PFSK-1 (cell line): Measurements from ENCODE around the gene SLC26A8.

Experiments used
- POLR2AphosphoS5 ChIP-seq: IDR thresholded peaks from 2 replicates; pipeline ENCODE4 v1.6.1; 2012; ENCODE audit warnings: low read depth, mild to moderate bottlenecking, control low read depth, low read length, moderate library complexity
- SIN3A ChIP-seq: IDR thresholded peaks from 2 replicates; pipeline ENCODE4 v1.6.1; 2012; ENCODE audit warnings: mild to moderate bottlenecking, low read length, moderate library complexity, borderline replicate concordance; ENCODE audit not compliant: insufficient read depth
- TF ChIP-seq, protein P1 (sequence below), 2 experiments: IDR thresholded peaks; 2 replicates each; pipeline versions ENCODE4 v1.6.1 to v1.8.0; 2011 to 2012; ENCODE audit warnings: low read depth in 2 of 2, low read length in 2 of 2, control low read depth in 1 of 2, inconsistent platforms in 1 of 2, mild to moderate bottlenecking in 1 of 2, moderate library complexity in 1 of 2; ENCODE audit not compliant: insufficient read depth in 1 of 2

GRCh38 chr6:36000451-36000850 lies 24.0 kb downstream of the SLC26A8 start:
- TF ChIP-seq, protein P1, sequence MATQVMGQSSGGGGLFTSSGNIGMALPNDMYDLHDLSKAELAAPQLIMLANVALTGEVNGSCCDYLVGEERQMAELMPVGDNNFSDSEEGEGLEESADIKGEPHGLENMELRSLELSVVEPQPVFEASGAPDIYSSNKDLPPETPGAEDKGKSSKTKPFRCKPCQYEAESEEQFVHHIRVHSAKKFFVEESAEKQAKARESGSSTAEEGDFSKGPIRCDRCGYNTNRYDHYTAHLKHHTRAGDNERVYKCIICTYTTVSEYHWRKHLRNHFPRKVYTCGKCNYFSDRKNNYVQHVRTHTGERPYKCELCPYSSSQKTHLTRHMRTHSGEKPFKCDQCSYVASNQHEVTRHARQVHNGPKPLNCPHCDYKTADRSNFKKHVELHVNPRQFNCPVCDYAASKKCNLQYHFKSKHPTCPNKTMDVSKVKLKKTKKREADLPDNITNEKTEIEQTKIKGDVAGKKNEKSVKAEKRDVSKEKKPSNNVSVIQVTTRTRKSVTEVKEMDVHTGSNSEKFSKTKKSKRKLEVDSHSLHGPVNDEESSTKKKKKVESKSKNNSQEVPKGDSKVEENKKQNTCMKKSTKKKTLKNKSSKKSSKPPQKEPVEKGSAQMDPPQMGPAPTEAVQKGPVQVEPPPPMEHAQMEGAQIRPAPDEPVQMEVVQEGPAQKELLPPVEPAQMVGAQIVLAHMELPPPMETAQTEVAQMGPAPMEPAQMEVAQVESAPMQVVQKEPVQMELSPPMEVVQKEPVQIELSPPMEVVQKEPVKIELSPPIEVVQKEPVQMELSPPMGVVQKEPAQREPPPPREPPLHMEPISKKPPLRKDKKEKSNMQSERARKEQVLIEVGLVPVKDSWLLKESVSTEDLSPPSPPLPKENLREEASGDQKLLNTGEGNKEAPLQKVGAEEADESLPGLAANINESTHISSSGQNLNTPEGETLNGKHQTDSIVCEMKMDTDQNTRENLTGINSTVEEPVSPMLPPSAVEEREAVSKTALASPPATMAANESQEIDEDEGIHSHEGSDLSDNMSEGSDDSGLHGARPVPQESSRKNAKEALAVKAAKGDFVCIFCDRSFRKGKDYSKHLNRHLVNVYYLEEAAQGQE (IDR thresholded peaks at IDR 0.05; ENCODE audit: insufficient read depth in 1 of 2, low read depth in 2 of 2, low read length in 2 of 2): no peak
- TF ChIP-seq SIN3A: no peak
- no peak for TF ChIP-seq POLR2AphosphoS5
